OCI-LY1 (cell line): ENCODE results near the gene TBC1D16.

Source experiments
- H2AFZ ChIP-seq: fragments of 200-600 bp; sonication (generic), shearing (Covaris generic); 2 replicates; pipeline ENCODE4 v1.6.0; 2014; ENCODE audit warnings: antibody characterized with exemption, mild to moderate bottlenecking, low read length
- H3F3A ChIP-seq: fragments of 200-600 bp; sonication (generic), shearing (Covaris generic); 2 replicates; pipeline ENCODE4 v1.6.0; 2014; ENCODE audit warnings: mild to moderate bottlenecking, antibody characterized with exemption, low read length, moderate library complexity; ENCODE audit not compliant: insufficient read depth
- H3K27ac ChIP-seq: fragments of 200-600 bp; sonication (generic); 2 replicates; pipeline ENCODE4 v1.5.1; 2014; ENCODE audit warnings: low read length, mixed run types, mild to moderate bottlenecking, low read depth; ENCODE audit not compliant: poor library complexity, severe bottlenecking
- H3K27me3 ChIP-seq: fragments of 200-600 bp; sonication (generic); 2 replicates; pipeline ENCODE4 v1.6.0; 2014; ENCODE audit warnings: antibody characterized with exemption, mild to moderate bottlenecking, low read length, moderate library complexity; ENCODE audit not compliant: insufficient read depth
- H3K36me3 ChIP-seq: fragments of 200-600 bp; sonication (generic); 2 replicates; pipeline ENCODE4 v1.6.1; 2014; ENCODE audit warnings: mild to moderate bottlenecking, antibody characterized with exemption, low read length, moderate library complexity, mixed read lengths; ENCODE audit not compliant: insufficient read depth
- H3K4me1 ChIP-seq: fragments of 200-600 bp; sonication (generic); 2 replicates; pipeline ENCODE4 v1.5.1; 2014; ENCODE audit warnings: mild to moderate bottlenecking, low read length, moderate library complexity; ENCODE audit not compliant: insufficient read depth, severe bottlenecking
- H3K4me2 ChIP-seq: fragments of 200-600 bp; sonication (generic), shearing (Covaris generic); 2 replicates; pipeline ENCODE4 v1.6.1; 2014; ENCODE audit warnings: low read length
- H3K4me3 ChIP-seq: fragments of 200-600 bp; sonication (generic); 2 replicates; pipeline ENCODE4 v1.5.1; 2014; ENCODE audit warnings: low read length, low read depth, mild to moderate bottlenecking, mixed read lengths; ENCODE audit not compliant: poor library complexity, severe bottlenecking
- H3K79me2 ChIP-seq: fragments of 200-600 bp; shearing (Covaris generic); 2 replicates; pipeline ENCODE4 v1.6.1; 2016; ENCODE audit warnings: mixed run types, low read length, mixed read lengths; ENCODE audit not compliant: insufficient read depth
- H3K9ac ChIP-seq: fragments of 200-600 bp; sonication (generic), shearing (Covaris generic); 2 replicates; pipeline ENCODE4 v1.6.1; 2014; ENCODE audit warnings: mild to moderate bottlenecking, low read length, mixed read lengths
- H3K9me2 ChIP-seq: fragments of 200-600 bp; sonication (generic), shearing (Covaris generic); 2 replicates; pipeline ENCODE4 v1.6.1; 2014; ENCODE audit warnings: low read depth, mild to moderate bottlenecking, low read length, mixed read lengths
- H3K9me3 ChIP-seq: fragments of 200-600 bp; shearing (Covaris generic); 2 replicates; pipeline ENCODE4 v1.6.1; 2014; ENCODE audit warnings: low read length, mixed read lengths
- H4K20me1 ChIP-seq: fragments of 200-600 bp; sonication (generic), shearing (Covaris generic); 2 replicates; pipeline ENCODE4 v1.6.0; 2016; ENCODE audit warnings: mild to moderate bottlenecking, low read length; ENCODE audit not compliant: insufficient read depth
- CTCF ChIP-seq: fragments of 200-600 bp; sonication (generic), shearing (Covaris generic); IDR thresholded peaks from 2 replicates; pipeline ENCODE4 v1.5.1; 2017; ENCODE audit warnings: mild to moderate bottlenecking, antibody characterized with exemption, low read length, moderate library complexity, mixed read lengths
- EZH2 ChIP-seq: fragments of 200-600 bp; sonication (generic), shearing (Covaris generic); IDR thresholded peaks from 2 replicates; pipeline ENCODE4 v1.8.0; 2017; ENCODE audit warnings: borderline replicate concordance, mixed run types, mild to moderate bottlenecking, antibody characterized with exemption, low read length, moderate library complexity, mixed read lengths

The TBC1D16 gene

GRCh38 chr17:79922116-79922601 lies 113.5 kb downstream of the TBC1D16 start:
- Histone ChIP-seq H4K20me1 (no peaks in the 10 kb centered on the region), H3K4me2 (no peak overlapping the region), H2AFZ (no peak overlapping the region), H3K9me2 (no peaks in the 10 kb centered on the region), H3K4me1 (no peaks in the 10 kb centered on the region), H3K79me2 (no peaks in the 10 kb centered on the region), H3K36me3 (no peaks in the 10 kb centered on the region), H3K9me3 (no peaks in the 10 kb centered on the region), H3K27me3 (no peaks in the 10 kb centered on the region), H3K9ac (no peak overlapping the region), H3K27ac (no peak overlapping the region), H3K4me3 (no peak overlapping the region), H3F3A (no peaks in the 10 kb centered on the region)
- TF ChIP-seq CTCF: no peak
- TF ChIP-seq EZH2: no peak

- H3K27me3 ChIP-seq: no peaks in the 10 kb centered on the region
Observed at GRCh38 chr17:79921411-79922115, 114.1 kb downstream of the TBC1D16 start.

GRCh38 chr17:79920751-79921410 lies 114.8 kb downstream of the TBC1D16 start:
- no peak overlapping the region for H3K4me2 ChIP-seq
- no peak overlapping the region for H3K9ac ChIP-seq

More at GRCh38 chr17:79921411-79922115, 114.1 kb downstream of the TBC1D16 start:
- Histone ChIP-seq H3K27ac (no peak overlapping the region), H3K36me3 (no peaks in the 10 kb centered on the region), H3K9ac (no peak overlapping the region), H2AFZ (no peak overlapping the region), H4K20me1 (no peaks in the 10 kb centered on the region), H3K79me2 (no peaks in the 10 kb centered on the region), H3F3A (no peaks in the 10 kb centered on the region), H3K9me3 (no peaks in the 10 kb centered on the region), H3K9me2 (no peaks in the 10 kb centered on the region), H3K4me1 (no peaks in the 10 kb centered on the region), H3K4me2 (no peak overlapping the region), H3K4me3 (no peak overlapping the region)
- no peak for TF ChIP-seq CTCF
- TF ChIP-seq EZH2: no peak

More at GRCh38 chr17:79920751-79921410, 114.8 kb downstream of the TBC1D16 start:
- no peaks in the 10 kb centered on the region for H3K79me2 ChIP-seq
- no peak overlapping the region for H3K27ac ChIP-seq
- H3F3A ChIP-seq: no peaks in the 10 kb centered on the region
- no peaks in the 10 kb centered on the region for H4K20me1 ChIP-seq
- H3K27me3 ChIP-seq: no peaks in the 10 kb centered on the region
- no peaks in the 10 kb centered on the region for H3K4me1 ChIP-seq
- H3K9me2 ChIP-seq: no peaks in the 10 kb centered on the region
- no peak overlapping the region for H3K4me3 ChIP-seq
- TF ChIP-seq EZH2 (no peak), CTCF (no peak)
- H3K9me3 ChIP-seq: no peaks in the 10 kb centered on the region
- no peaks in the 10 kb centered on the region for H3K36me3 ChIP-seq
- no peak overlapping the region for H2AFZ ChIP-seq
